ENCODE data around the gene EFTUD2. TPM values are rescaled to one million over a fixed set of nuclear protein-coding genes. Genes with fewer than 3 reads are reported as not detected.

Gene EFTUD2
- total RNA-seq, 4 donors from 2014 or later, result 65.0 to 116 (median 81.3) TPM

DNA sequence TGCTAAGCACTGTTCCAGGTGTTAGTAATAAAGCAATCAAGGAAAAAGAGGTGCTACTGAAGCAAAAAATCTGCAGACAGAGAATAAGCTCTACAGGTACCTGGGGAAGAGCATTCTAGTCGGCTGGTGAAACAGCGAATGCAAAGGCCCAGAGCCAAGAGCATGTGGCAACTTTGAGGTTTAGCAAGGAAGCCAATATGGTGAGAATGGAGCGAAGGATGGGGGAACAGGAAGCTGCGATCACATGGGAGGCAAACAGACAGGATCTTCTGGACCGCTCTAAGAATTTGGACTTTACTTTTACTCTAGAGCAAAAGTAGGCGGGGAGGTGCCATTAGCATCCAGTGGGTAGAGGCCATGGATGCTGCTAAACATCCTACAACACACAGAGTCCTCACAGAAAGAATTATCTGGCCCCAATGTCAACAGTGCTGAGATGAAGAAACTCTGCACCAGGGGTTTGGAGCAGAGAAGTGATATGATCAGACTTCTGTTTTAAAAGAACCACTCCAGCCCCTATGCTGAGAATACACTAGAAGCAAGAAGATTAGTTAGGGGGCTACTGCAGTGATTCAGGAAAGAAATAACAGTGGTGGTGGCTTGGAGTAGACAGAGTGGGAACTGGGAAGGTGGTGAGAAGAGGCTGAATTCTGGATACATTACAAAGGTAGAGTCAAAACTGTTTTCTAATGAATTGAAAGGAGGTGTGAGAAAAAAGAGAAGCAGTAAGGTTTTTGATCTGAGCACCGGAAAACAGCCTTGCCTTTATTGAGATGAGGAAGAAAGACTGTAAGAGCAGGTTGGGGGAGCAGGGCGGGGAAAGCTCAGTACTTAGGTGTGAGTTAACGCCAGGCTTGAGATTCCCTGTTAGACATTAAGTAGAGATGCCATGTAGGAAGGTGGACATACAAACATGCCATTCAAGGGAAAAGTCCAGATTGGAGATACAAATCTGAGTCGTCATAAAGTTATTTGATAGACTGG is 11.0 kb downstream of the EFTUD2 start:
- Histone ChIP-seq H3K4me1 (no peaks in the 10 kb centered on the region), H3K27ac (no peak overlapping the region), H3K36me3 (peaks cover 0 to 49% of the 10 kb centered on the region in 2 donors), H3K4me3 (no peak overlapping the region), H3K9me3 (no peaks in the 10 kb centered on the region), H3K27me3 (no peaks in the 10 kb centered on the region)
- ATAC-seq (no peak), DNase-seq (no peak)
- intact Hi-C loops (cut with DNase I; ENCODE audit: low total_unique reads), result no loop called here
- no peak for TF ChIP-seq POLR2A (IDR thresholded peaks at IDR 0.05)
- TF ChIP-seq, protein P1, sequence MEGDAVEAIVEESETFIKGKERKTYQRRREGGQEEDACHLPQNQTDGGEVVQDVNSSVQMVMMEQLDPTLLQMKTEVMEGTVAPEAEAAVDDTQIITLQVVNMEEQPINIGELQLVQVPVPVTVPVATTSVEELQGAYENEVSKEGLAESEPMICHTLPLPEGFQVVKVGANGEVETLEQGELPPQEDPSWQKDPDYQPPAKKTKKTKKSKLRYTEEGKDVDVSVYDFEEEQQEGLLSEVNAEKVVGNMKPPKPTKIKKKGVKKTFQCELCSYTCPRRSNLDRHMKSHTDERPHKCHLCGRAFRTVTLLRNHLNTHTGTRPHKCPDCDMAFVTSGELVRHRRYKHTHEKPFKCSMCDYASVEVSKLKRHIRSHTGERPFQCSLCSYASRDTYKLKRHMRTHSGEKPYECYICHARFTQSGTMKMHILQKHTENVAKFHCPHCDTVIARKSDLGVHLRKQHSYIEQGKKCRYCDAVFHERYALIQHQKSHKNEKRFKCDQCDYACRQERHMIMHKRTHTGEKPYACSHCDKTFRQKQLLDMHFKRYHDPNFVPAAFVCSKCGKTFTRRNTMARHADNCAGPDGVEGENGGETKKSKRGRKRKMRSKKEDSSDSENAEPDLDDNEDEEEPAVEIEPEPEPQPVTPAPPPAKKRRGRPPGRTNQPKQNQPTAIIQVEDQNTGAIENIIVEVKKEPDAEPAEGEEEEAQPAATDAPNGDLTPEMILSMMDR (IDR thresholded peaks at IDR 0.05 in 4 of 5, conservative IDR thresholded peaks at IDR 0.05 in 1 of 5), result no peak
- in situ Hi-C loops (cut with MboI; ENCODE audit: low sequenced_read_pairs in 4 of 4), result no loop called here

DNA sequence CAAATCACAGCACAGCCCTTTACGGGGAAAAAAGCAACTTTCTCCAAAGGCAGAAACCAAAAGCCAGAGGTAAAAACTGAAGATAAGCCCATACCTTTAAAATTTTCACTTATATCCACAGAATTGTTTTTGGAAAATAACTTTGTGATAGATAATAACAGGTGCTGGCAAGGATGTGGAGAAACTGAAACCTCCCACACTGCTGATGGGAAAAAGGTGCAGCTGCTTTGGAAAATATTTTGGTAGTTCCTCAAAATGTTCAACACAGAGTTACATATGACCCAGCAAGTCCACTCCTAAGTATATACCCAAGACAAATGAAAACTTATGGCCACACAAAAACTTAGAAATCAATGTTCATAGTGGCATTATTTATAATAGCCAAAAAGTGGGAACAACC is 12.2 kb downstream of the EFTUD2 start:
- Histone ChIP-seq H3K4me3 (no peak overlapping the region), H3K36me3 (peaks cover 0 to 51% of the 10 kb centered on the region in 2 donors), H3K4me1 (no peaks in the 10 kb centered on the region), H3K9me3 (no peaks in the 10 kb centered on the region), H3K27ac (no peak overlapping the region), H3K27me3 (no peaks in the 10 kb centered on the region)
- in situ Hi-C loops (cut with MboI; ENCODE audit: low sequenced_read_pairs in 4 of 4), result no loop called here
- no peak for TF ChIP-seq POLR2A (IDR thresholded peaks at IDR 0.05)
- DNase-seq (no peak), ATAC-seq (no peak)
- intact Hi-C loops (cut with DNase I; ENCODE audit: low total_unique reads), result no loop called here

DNA sequence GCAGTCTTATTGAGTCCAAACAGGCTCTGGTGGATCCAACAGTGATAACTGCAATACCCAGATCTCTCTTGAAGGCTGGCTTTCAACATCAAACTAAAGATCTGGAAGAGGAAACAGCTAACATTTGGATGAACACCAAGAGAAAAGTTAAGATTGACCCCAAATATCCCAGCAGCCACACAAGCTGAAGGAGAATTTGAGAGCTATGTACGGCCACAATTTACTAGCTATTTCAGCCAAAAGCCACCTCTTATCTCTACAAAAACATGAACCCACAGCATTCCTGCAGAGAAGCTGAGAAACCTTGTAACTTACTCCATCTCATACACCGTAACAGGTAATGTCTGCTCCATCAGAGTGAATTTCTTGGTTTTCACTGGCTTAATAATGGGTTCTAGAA is 14.3 kb downstream of the EFTUD2 start:
- H3K36me3 ChIP-seq, result peaks cover 2 to 64% of the 10 kb centered on the region in 2 donors
- in situ Hi-C loops (cut with MboI; ENCODE audit: low sequenced_read_pairs in 4 of 4) (no loop called here), intact Hi-C loops (cut with DNase I; ENCODE audit: low total_unique reads) (no loop called here)
- no peak for ATAC-seq
- TF ChIP-seq, protein P1 (IDR thresholded peaks at IDR 0.05 in 4 of 5, conservative IDR thresholded peaks at IDR 0.05 in 1 of 5), result no peak
- TF ChIP-seq POLR2A (IDR thresholded peaks at IDR 0.05), result no peak
- no peaks in the 10 kb centered on the region for H3K27me3 ChIP-seq
- DNase-seq, result no peak
- no peaks in the 10 kb centered on the region for H3K4me1 ChIP-seq
- no peak overlapping the region for H3K27ac ChIP-seq
- H3K4me3 ChIP-seq, result no peak overlapping the region
- no peaks in the 10 kb centered on the region for H3K9me3 ChIP-seq

GRCh38 chr17:44881145-44881544 is 18.1 kb downstream of the EFTUD2 start:
- DNase-seq, result no peak
- Histone ChIP-seq H3K4me3 (no peak overlapping the region), H3K9me3 (no peaks in the 10 kb centered on the region), H3K4me1 (no peaks in the 10 kb centered on the region), H3K27ac (no peak overlapping the region), H3K36me3 (peaks cover 3 to 78% of the 10 kb centered on the region in 2 donors), H3K27me3 (no peaks in the 10 kb centered on the region)
- no peak for ATAC-seq
- TF ChIP-seq POLR2A (IDR thresholded peaks at IDR 0.05), result no peak
- TF ChIP-seq, protein P1 (IDR thresholded peaks at IDR 0.05 in 4 of 5, conservative IDR thresholded peaks at IDR 0.05 in 1 of 5), result no peak
- in situ Hi-C loops (cut with MboI; ENCODE audit: low sequenced_read_pairs in 4 of 4) (no loop called here), intact Hi-C loops (cut with DNase I; ENCODE audit: low total_unique reads) (no loop called here)

GRCh38 chr17:44880062-44880461 is 19.2 kb downstream of the EFTUD2 start:
- no peak for DNase-seq
- no peak for TF ChIP-seq POLR2A (IDR thresholded peaks at IDR 0.05)
- TF ChIP-seq, protein P1 (IDR thresholded peaks at IDR 0.05 in 4 of 5, conservative IDR thresholded peaks at IDR 0.05 in 1 of 5), result no peak
- Histone ChIP-seq H3K27ac (no peak overlapping the region), H3K4me3 (no peak overlapping the region), H3K36me3 (peaks cover 3 to 78% of the 10 kb centered on the region in 2 donors), H3K9me3 (no peaks in the 10 kb centered on the region), H3K27me3 (no peaks in the 10 kb centered on the region), H3K4me1 (no peaks in the 10 kb centered on the region)
- intact Hi-C loops (cut with DNase I; ENCODE audit: low total_unique reads) (no loop called here), in situ Hi-C loops (cut with MboI; ENCODE audit: low sequenced_read_pairs in 4 of 4) (no loop called here)
- ATAC-seq, result no peak

All from gastrocnemius medialis (tissue), 4 donors.